GM12874 (cell line): ENCODE measurements around the gene TECRL.

Source experiments
- CTCF ChIP-seq: IDR thresholded peaks from 2 replicates; pipeline ENCODE4 v1.5.1; 2011; ENCODE audit warnings: low read depth, mild to moderate bottlenecking, control low read depth, low read length, moderate library complexity; ENCODE audit not compliant: insufficient read depth

TECRL gene

GRCh38 chr4:64266263-64266662, 143.0 kb downstream of the TECRL start:
- TF ChIP-seq CTCF: no peak

- TF ChIP-seq CTCF: no peak
Measured at GRCh38 chr4:64251781-64252180, 157.5 kb downstream of the TECRL start.

- no peak for TF ChIP-seq CTCF
Measured at GRCh38 chr4:64250488-64250887, 158.8 kb downstream of the TECRL start.

GRCh38 chr4:64250061-64250460, 159.2 kb downstream of the TECRL start:
- TF ChIP-seq CTCF: no peak

GRCh38 chr4:64248186-64248585, 161.1 kb downstream of the TECRL start:
- no peak for TF ChIP-seq CTCF

- TF ChIP-seq CTCF: no peak
Measured at GRCh38 chr4:64230709-64231310, 178.4 kb downstream of the TECRL start.
